ENCODE results near the gene HOMER1. TPM values are rescaled to one million over a fixed set of nuclear protein-coding genes. Genes with fewer than 3 reads are reported as not detected.

Gene HOMER1
- total and polyA plus RNA-seq, 2 of the 4 experiments (the other 2 are of a cell fraction), result 1.9 to 6.8 TPM

DNA sequence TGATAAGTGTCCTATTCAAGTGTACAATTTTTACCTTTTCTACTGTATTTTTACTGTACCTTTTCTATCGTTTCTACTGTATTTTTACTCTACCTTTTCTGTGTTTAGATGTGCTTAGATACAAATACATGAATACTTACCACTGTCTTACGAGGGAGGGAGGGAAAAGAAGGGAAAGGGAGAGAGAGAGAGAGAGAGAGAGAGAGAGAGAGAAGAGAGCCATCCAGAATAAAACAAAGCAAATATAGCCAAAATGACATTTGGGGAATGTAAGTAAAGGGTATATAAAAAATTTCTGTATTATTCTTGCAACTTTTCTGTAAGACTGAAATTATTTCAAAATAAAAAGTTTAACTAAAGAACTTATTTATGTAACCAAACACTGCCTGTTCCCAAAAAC, 121.2 kb downstream of the HOMER1 start:
- H3K23ac ChIP-seq (ENCODE audit: low read depth, low read length), result no peak overlapping the region
- H3K79me1 ChIP-seq (ENCODE audit: low read depth in 1 of 2, low read length in 2 of 2), result no peaks in the 10 kb centered on the region
- no peak overlapping the region for H2AFZ ChIP-seq (replicated peaks; ENCODE audit: low read length, poor library complexity)
- H4K91ac ChIP-seq (ENCODE audit: insufficient read depth, low read depth, low read length), result no peak overlapping the region
- H3K9me1 ChIP-seq (ENCODE audit: insufficient read depth, low read length), result 0 out of 2 replicates have a peak, but pooled peaks cover 2% of the 10 kb centered on the region
- intact Hi-C loops (cut with micrococcal nuclease), result no loop called here
- H2AK9ac ChIP-seq (replicated peaks; ENCODE audit: low read depth, low read length, poor library complexity), result no peak overlapping the region
- no peak overlapping the region for H2BK20ac ChIP-seq (ENCODE audit: low read depth, low read length)
- ATAC-seq (ENCODE audit: low read depth) (no peak), DNase-seq (no peak)
- no peak overlapping the region for H2BK120ac ChIP-seq (ENCODE audit: low read depth, low read length)
- H3K9me3 ChIP-seq (ENCODE audit: control insufficient read depth, insufficient read depth, low read length), result no peaks in the 10 kb centered on the region
- dilution Hi-C loops (cut with HindIII; ENCODE audit: low sequenced_read_pairs, unreplicated experiment), result no loop called here
- H3K4me1 ChIP-seq (ENCODE audit: control insufficient read depth, insufficient read depth, low read length), result no peaks in the 10 kb centered on the region
- H2AK5ac ChIP-seq (ENCODE audit: low read depth, low read length), result no peak overlapping the region
- in situ Hi-C loops (cut with MboI; ENCODE audit: low sequenced_read_pairs), result no loop called here
- no peak overlapping the region for H3K18ac ChIP-seq (ENCODE audit: low read depth, low read length)
- H3K4ac ChIP-seq (ENCODE audit: low read depth, low read length), result no peak overlapping the region
- H2BK5ac ChIP-seq (ENCODE audit: low read depth, low read length, poor library complexity, severe bottlenecking), result no peak overlapping the region
- H4K20me1 ChIP-seq (ENCODE audit: insufficient read depth, low read length), result no peaks in the 10 kb centered on the region
- no peak overlapping the region for H4K5ac ChIP-seq (ENCODE audit: low read depth, low read length)
- H3K27ac ChIP-seq (ENCODE audit: insufficient read depth, low read length), result no peak overlapping the region
- WGBS, 2 experiments (ENCODE audit: extremely low coverage in 2 of 2, insufficient read length in 1 of 2), result no CpG with 5 or more reads among the region's 2 CpGs
- no peak overlapping the region for H4K8ac ChIP-seq (ENCODE audit: low read depth in 2 of 2, low read length in 2 of 2)
- TF ChIP-seq POLR2A (IDR thresholded peaks at IDR 0.05; ENCODE audit: low read depth, low read length) (no peak), MAZ (IDR thresholded peaks at IDR 0.05; ENCODE audit: borderline replicate concordance, low read depth, low read length) (no peak), CEBPB (IDR thresholded peaks at IDR 0.05; ENCODE audit: low read depth, low read length) (no peak), RAD21 (IDR thresholded peaks at IDR 0.05; ENCODE audit: low read length) (no peak), MXI1 (IDR thresholded peaks at IDR 0.05; ENCODE audit: borderline replicate concordance, low read depth, low read length) (no peak), CHD1 (IDR thresholded peaks at IDR 0.05; ENCODE audit: low read depth, low read length) (no peak), FOS (IDR thresholded peaks at IDR 0.05; ENCODE audit: low read depth, low read length) (no peak), RFX5 (IDR thresholded peaks at IDR 0.05; ENCODE audit: low read depth, low read length) (no peak), BHLHE40 (IDR thresholded peaks at IDR 0.05; ENCODE audit: low read depth, low read length) (no peak), NFE2L2 (IDR thresholded peaks at IDR 0.05; ENCODE audit: low read depth, low read length) (no peak), RCOR1 (IDR thresholded peaks at IDR 0.05; ENCODE audit: insufficient replicate concordance, low read length) (no peak), SMC3 (IDR thresholded peaks at IDR 0.05; ENCODE audit: low read depth, low read length) (no peak), MAFK (IDR thresholded peaks at IDR 0.05; ENCODE audit: low read depth, low read length) (no peak)
- TF ChIP-seq, protein P1, sequence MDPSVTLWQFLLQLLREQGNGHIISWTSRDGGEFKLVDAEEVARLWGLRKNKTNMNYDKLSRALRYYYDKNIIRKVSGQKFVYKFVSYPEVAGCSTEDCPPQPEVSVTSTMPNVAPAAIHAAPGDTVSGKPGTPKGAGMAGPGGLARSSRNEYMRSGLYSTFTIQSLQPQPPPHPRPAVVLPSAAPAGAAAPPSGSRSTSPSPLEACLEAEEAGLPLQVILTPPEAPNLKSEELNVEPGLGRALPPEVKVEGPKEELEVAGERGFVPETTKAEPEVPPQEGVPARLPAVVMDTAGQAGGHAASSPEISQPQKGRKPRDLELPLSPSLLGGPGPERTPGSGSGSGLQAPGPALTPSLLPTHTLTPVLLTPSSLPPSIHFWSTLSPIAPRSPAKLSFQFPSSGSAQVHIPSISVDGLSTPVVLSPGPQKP (IDR thresholded peaks at IDR 0.05; ENCODE audit: borderline replicate concordance, low read depth, low read length), result no peak
- TF ChIP-seq, protein P2, sequence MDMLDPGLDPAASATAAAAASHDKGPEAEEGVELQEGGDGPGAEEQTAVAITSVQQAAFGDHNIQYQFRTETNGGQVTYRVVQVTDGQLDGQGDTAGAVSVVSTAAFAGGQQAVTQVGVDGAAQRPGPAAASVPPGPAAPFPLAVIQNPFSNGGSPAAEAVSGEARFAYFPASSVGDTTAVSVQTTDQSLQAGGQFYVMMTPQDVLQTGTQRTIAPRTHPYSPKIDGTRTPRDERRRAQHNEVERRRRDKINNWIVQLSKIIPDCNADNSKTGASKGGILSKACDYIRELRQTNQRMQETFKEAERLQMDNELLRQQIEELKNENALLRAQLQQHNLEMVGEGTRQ (IDR thresholded peaks at IDR 0.05; ENCODE audit: low read depth, low read length), result no peak
- TF ChIP-seq, protein P3, sequence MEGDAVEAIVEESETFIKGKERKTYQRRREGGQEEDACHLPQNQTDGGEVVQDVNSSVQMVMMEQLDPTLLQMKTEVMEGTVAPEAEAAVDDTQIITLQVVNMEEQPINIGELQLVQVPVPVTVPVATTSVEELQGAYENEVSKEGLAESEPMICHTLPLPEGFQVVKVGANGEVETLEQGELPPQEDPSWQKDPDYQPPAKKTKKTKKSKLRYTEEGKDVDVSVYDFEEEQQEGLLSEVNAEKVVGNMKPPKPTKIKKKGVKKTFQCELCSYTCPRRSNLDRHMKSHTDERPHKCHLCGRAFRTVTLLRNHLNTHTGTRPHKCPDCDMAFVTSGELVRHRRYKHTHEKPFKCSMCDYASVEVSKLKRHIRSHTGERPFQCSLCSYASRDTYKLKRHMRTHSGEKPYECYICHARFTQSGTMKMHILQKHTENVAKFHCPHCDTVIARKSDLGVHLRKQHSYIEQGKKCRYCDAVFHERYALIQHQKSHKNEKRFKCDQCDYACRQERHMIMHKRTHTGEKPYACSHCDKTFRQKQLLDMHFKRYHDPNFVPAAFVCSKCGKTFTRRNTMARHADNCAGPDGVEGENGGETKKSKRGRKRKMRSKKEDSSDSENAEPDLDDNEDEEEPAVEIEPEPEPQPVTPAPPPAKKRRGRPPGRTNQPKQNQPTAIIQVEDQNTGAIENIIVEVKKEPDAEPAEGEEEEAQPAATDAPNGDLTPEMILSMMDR (conservative IDR thresholded peaks at IDR 0.05; ENCODE audit: low read depth, low read length), result no peak
- no peak overlapping the region for H3K14ac ChIP-seq (replicated peaks; ENCODE audit: low read depth, low read length)
- H3K9ac ChIP-seq (ENCODE audit: low read depth, low read length), result no peak overlapping the region
- no peak overlapping the region for H3K56ac ChIP-seq (ENCODE audit: extremely low read depth, insufficient read depth, low read length)
- no peak overlapping the region for H3K4me2 ChIP-seq (ENCODE audit: low read depth, low read length)
- no peaks in the 10 kb centered on the region for H3K27me3 ChIP-seq (ENCODE audit: control insufficient read depth, insufficient read depth, low read length)
- H3K4me3 ChIP-seq (ENCODE audit: insufficient read depth, low read depth, low read length), result no peak overlapping the region
- CTCF ChIA-PET, result no interaction called here
- no peak overlapping the region for H2BK15ac ChIP-seq (ENCODE audit: low read depth, low read length)
- POLR2A ChIA-PET (ENCODE audit: unreplicated experiment), result no interaction called here
- H3K36me3 ChIP-seq (ENCODE audit: control insufficient read depth, insufficient read depth, low read length), result no peaks in the 10 kb centered on the region; the same call in 1 of the 2 replicates
- BruUV-seq (replicated peaks), result no TSS peak
